Measurements from ENCODE around the gene VPS36.

VPS36 gene

DNA sequence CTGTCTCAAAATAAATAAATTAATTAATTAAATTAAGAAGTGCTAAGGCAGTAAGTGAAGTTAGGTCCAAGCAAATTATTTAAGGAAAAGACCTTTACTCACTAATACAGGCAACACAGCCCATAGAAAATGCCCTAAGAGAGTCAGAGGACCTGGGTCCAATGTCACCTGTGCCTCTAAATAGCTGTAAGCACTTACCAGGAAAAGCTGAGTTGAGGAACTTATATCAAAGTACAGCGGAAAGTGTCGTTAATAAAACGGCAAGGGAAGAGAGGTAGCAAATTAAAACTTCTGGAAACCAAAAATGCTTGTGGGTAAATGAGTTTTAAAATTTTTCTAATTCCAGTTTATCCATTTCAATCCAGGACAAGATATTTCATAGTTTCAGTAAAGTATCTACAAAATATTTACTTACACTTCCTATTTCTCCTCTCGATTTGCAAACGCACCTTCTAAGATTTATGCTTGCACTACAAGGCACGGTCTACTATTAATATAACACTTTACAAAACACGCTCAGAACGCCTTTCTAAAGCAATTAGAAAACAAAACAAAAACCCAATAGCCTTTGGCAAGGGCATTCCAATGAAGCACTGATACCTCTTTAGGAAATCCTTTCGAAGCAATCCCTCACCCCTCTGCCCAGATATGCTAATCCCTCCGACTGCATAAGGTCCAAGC is 963 bp downstream of the VPS36 start:
- Histone ChIP-seq H3K27ac (ENCODE audit: low read depth, low read length) (peak overlapping the region; percentile 58), H3K4me3 (ENCODE audit: low read length) (peak overlapping the region; percentile 98), H3K4me2 (ENCODE audit: low read length) (peak overlapping the region; percentile 82), H3K9me2 (replicated peaks; ENCODE audit: control insufficient read depth, low read length) (no peaks in the 10 kb centered on the region), H3F3A (ENCODE audit: control insufficient read depth, insufficient read depth) (peaks cover 3% of the 10 kb centered on the region), H3K79me2 (ENCODE audit: control insufficient read depth, low read length) (peaks cover 60% of the 10 kb centered on the region), H4K20me1 (ENCODE audit: control insufficient read depth, insufficient read depth, low read depth, low read length) (peaks cover 11% of the 10 kb centered on the region; the same call in 1 of the 2 replicates), H3K9me3 (ENCODE audit: control insufficient read depth, insufficient read depth, low read length) (no peaks in the 10 kb centered on the region), H3K36me3 (ENCODE audit: control insufficient read depth, low read length) (peaks cover 24% of the 10 kb centered on the region), H3K27me3 (ENCODE audit: control insufficient read depth, low read length) (no peaks in the 10 kb centered on the region), H3K4me1 (ENCODE audit: control insufficient read depth, low read length) (peaks cover 37% of the 10 kb centered on the region)
- TF ChIP-seq, protein P1, sequence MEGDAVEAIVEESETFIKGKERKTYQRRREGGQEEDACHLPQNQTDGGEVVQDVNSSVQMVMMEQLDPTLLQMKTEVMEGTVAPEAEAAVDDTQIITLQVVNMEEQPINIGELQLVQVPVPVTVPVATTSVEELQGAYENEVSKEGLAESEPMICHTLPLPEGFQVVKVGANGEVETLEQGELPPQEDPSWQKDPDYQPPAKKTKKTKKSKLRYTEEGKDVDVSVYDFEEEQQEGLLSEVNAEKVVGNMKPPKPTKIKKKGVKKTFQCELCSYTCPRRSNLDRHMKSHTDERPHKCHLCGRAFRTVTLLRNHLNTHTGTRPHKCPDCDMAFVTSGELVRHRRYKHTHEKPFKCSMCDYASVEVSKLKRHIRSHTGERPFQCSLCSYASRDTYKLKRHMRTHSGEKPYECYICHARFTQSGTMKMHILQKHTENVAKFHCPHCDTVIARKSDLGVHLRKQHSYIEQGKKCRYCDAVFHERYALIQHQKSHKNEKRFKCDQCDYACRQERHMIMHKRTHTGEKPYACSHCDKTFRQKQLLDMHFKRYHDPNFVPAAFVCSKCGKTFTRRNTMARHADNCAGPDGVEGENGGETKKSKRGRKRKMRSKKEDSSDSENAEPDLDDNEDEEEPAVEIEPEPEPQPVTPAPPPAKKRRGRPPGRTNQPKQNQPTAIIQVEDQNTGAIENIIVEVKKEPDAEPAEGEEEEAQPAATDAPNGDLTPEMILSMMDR (IDR thresholded peaks at IDR 0.05; ENCODE audit: low read depth, low read length, poor library complexity, severe bottlenecking), result no peak
- no peak for TF ChIP-seq EZH2phosphoT487 (IDR thresholded peaks at IDR 0.05; ENCODE audit: borderline replicate concordance, low read length)

DNA sequence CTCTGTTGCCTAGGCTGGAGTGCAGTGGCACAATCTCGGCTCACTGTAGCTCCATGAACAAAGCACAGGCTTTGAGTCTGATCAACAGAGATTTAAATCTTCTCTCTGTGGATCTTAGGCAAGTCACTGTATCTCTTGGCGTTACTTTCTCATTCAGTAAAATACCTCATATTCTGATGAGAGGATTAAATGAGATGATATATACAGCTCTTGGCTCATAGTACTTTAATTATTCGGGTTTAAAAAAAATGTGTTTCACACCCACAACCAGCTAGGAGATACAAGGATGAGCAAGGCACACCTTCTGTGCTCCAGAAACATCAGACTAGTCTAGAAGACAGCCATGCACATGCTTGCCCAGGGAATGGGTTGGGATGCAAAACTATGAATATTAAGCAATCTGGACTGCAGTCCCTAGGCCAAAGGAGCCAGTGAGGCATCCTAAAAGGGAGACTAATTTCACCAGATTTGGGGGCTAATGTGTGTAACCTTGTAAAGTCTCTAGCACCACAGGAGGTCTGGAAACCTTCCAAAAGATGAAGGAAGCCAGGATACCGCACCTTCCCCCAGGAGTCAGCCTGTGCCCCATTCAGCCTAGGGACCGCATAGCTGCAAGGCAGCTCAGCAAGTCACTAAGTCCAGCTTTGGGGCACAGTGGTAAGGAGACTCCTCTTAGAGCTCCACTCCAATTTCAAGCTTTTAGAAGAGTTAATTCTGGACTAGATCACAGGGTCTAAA is 2.5 kb downstream of the VPS36 start:
- no peaks in the 10 kb centered on the region for H3K9me3 ChIP-seq (ENCODE audit: control insufficient read depth, insufficient read depth, low read length)
- TF ChIP-seq, protein P1 (IDR thresholded peaks at IDR 0.05; ENCODE audit: low read depth, low read length, poor library complexity, severe bottlenecking), result no peak
- TF ChIP-seq EZH2phosphoT487 (IDR thresholded peaks at IDR 0.05; ENCODE audit: borderline replicate concordance, low read length), result no peak
- peak overlapping the region; percentile 98; the same call in 1 of the 2 replicates for H3K4me3 ChIP-seq (ENCODE audit: low read length)
- H3K27me3 ChIP-seq (ENCODE audit: control insufficient read depth, low read length), result no peaks in the 10 kb centered on the region
- peaks cover 23% of the 10 kb centered on the region for H3K4me1 ChIP-seq (ENCODE audit: control insufficient read depth, low read length)
- H4K20me1 ChIP-seq (ENCODE audit: control insufficient read depth, insufficient read depth, low read depth, low read length), result peaks cover 11% of the 10 kb centered on the region; the same call in 1 of the 2 replicates
- H3K27ac ChIP-seq (ENCODE audit: low read depth, low read length), result no peak overlapping the region
- H3K36me3 ChIP-seq (ENCODE audit: control insufficient read depth, low read length), result peaks cover 27% of the 10 kb centered on the region
- no peaks in the 10 kb centered on the region; the same call in 1 of the 2 replicates for H3F3A ChIP-seq (ENCODE audit: control insufficient read depth, insufficient read depth)
- peaks cover 61% of the 10 kb centered on the region for H3K79me2 ChIP-seq (ENCODE audit: control insufficient read depth, low read length)
- no peaks in the 10 kb centered on the region for H3K9me2 ChIP-seq (replicated peaks; ENCODE audit: control insufficient read depth, low read length)
- peak overlapping the region; percentile 82 for H3K4me2 ChIP-seq (ENCODE audit: low read length)

DNA sequence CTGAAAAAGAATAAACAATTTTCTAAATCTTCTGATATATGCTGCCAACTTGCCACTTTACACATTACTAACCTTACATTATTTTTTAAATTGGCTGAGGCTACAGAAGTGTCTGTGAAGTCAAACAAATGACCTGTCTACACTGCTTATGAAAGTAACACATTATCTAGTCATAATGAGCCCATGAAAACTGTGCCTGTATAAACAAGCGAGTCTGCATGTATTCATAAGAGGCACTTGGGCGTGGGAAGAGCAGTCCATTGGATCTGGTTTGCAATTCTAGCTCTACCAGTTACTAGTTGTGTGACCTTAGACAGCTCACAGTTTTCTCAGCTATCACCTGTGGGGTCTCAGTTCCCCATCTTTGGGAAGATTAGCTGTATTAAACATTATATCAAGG is 3.1 kb downstream of the VPS36 start:
- H3K4me2 ChIP-seq (ENCODE audit: low read length), result peak overlapping the region; percentile 82
- TF ChIP-seq, protein P1 (IDR thresholded peaks at IDR 0.05; ENCODE audit: low read depth, low read length, poor library complexity, severe bottlenecking), result no peak
- TF ChIP-seq EZH2phosphoT487 (IDR thresholded peaks at IDR 0.05; ENCODE audit: borderline replicate concordance, low read length), result no peak

More for the DNA sequence above, 3.1 kb downstream of the VPS36 start:
- Histone ChIP-seq H3K9me2 (replicated peaks; ENCODE audit: control insufficient read depth, low read length) (no peaks in the 10 kb centered on the region), H4K20me1 (ENCODE audit: control insufficient read depth, insufficient read depth, low read depth, low read length) (peaks cover 11% of the 10 kb centered on the region; the same call in 1 of the 2 replicates), H3K27ac (ENCODE audit: low read depth, low read length) (no peak overlapping the region), H3F3A (ENCODE audit: control insufficient read depth, insufficient read depth) (no peaks in the 10 kb centered on the region; the same call in 1 of the 2 replicates), H3K4me1 (ENCODE audit: control insufficient read depth, low read length) (peaks cover 23% of the 10 kb centered on the region), H3K79me2 (ENCODE audit: control insufficient read depth, low read length) (peaks cover 68% of the 10 kb centered on the region), H3K27me3 (ENCODE audit: control insufficient read depth, low read length) (no peaks in the 10 kb centered on the region), H3K36me3 (ENCODE audit: control insufficient read depth, low read length) (peaks cover 27% of the 10 kb centered on the region), H3K4me3 (ENCODE audit: low read length) (no peak overlapping the region), H3K9me3 (ENCODE audit: control insufficient read depth, insufficient read depth, low read length) (no peaks in the 10 kb centered on the region)
